Measurements from ENCODE around the gene IFITM10.

IFITM10 gene

DNA sequence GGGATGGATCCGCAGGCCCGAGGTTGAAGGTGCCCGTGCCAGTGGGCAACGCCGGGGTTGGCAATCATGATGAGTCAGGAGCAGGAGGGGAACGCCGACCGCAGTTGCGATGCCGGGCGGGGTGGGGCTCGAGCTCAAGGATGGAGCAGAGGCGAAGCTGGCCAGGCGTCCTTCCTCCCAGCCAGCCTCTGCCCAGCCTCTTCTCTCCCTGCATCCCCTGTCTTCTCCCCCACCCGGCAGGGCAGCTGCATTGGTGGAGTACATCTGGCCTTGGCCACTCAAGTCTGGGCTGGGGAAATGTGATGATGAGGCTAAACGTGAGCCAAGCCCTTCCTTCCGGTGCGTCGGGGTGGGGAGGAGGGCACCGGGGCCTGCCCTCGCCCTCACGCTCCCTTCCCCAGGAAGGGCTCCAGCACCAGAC is 3.9 kb downstream of the IFITM10 start:
- DNase-seq (ENCODE audit: low read depth): no peak
- TF ChIP-seq, protein P1, sequence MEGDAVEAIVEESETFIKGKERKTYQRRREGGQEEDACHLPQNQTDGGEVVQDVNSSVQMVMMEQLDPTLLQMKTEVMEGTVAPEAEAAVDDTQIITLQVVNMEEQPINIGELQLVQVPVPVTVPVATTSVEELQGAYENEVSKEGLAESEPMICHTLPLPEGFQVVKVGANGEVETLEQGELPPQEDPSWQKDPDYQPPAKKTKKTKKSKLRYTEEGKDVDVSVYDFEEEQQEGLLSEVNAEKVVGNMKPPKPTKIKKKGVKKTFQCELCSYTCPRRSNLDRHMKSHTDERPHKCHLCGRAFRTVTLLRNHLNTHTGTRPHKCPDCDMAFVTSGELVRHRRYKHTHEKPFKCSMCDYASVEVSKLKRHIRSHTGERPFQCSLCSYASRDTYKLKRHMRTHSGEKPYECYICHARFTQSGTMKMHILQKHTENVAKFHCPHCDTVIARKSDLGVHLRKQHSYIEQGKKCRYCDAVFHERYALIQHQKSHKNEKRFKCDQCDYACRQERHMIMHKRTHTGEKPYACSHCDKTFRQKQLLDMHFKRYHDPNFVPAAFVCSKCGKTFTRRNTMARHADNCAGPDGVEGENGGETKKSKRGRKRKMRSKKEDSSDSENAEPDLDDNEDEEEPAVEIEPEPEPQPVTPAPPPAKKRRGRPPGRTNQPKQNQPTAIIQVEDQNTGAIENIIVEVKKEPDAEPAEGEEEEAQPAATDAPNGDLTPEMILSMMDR (IDR thresholded peaks at IDR 0.05; ENCODE audit: low read depth, low read length): no peak
- TF ChIP-seq MYC (IDR thresholded peaks at IDR 0.05; ENCODE audit: low read depth, low read length) (no peak), POLR2A (IDR thresholded peaks at IDR 0.05; ENCODE audit: extremely low read depth, insufficient read length) (no peak)
- no peak overlapping the region for H3K4me3 ChIP-seq (ENCODE audit: low read depth, low read length)

DNA sequence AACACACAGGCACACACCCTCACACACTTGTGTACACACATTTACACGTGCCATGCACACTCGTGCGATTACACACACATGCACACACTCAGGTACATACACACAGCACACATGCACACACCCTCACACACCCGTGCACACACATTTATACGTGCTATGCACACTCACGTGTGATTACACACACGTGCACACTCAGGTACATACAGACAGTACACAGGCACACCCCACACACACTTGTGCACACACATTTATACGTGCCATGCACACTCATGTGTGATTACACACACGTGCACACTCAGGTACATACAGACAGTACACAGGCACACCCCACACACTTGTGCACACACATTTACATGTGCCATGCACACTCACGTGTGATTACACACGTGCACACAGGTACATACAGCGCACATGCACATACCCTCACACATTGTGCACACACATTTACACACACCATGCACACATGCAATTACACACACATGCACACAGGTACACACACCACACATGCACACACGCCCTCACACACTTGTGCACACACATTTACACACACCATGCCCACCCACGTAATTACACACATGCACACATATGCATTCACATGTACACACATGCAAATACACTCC is 4.6 kb downstream of the IFITM10 start:
- DNase-seq (ENCODE audit: low read depth): no peak
- H3K4me3 ChIP-seq (ENCODE audit: low read depth, low read length): no peak overlapping the region
- TF ChIP-seq, protein P1 (IDR thresholded peaks at IDR 0.05; ENCODE audit: low read depth, low read length): no peak
- TF ChIP-seq MYC (IDR thresholded peaks at IDR 0.05; ENCODE audit: low read depth, low read length) (no peak), POLR2A (IDR thresholded peaks at IDR 0.05; ENCODE audit: extremely low read depth, insufficient read length) (no peak)
- TF ChIP-seq, protein P2, sequence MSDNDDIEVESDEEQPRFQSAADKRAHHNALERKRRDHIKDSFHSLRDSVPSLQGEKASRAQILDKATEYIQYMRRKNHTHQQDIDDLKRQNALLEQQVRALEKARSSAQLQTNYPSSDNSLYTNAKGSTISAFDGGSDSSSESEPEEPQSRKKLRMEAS (IDR thresholded peaks at IDR 0.05; ENCODE audit: low read depth, low read length): no peak

DNA sequence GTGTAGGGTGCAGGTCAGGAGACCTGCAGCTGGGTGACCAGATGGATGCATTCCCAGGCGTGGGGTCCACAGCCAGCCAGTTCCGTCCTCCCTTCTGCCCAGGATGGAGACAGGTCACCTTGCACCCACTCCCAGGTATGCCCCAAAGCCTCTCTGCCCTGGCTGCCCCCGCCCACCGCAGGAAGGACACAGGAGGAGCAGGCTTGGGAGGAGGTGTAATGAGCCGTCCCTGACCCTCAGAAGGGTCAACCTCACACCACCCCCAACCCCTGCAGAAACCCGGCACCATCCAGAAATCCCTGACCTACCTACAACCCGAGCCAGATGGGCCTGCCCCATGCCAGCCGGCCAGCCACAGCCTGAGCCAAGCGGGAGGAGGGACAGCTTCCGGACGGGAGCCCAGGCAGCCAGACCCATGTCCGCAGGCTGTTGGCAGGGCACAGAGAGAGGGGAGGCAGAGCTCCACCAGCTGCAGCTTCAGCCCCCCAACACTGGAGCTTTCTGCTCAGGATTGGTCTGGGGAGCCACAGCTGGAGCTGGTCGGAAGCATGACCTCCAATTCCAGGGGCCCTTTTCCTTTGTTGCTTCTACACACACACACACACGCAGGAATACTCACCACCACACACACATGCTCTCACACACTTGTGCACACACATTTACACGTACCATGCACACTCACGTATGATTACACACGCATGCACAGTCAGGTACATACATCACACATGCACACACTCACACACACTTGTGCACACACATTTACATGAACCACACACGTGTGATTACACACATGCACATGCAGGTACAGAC is 5.3 kb downstream of the IFITM10 start:
- no peak for DNase-seq (ENCODE audit: low read depth)
- TF ChIP-seq POLR2A (IDR thresholded peaks at IDR 0.05; ENCODE audit: extremely low read depth, insufficient read length) (no peak), MYC (IDR thresholded peaks at IDR 0.05; ENCODE audit: low read depth, low read length) (no peak)
- TF ChIP-seq, protein P1 (IDR thresholded peaks at IDR 0.05; ENCODE audit: low read depth, low read length): no peak
- TF ChIP-seq, protein P2 (IDR thresholded peaks at IDR 0.05; ENCODE audit: low read depth, low read length): no peak
- no peak overlapping the region for H3K4me3 ChIP-seq (ENCODE audit: low read depth, low read length)

DNA sequence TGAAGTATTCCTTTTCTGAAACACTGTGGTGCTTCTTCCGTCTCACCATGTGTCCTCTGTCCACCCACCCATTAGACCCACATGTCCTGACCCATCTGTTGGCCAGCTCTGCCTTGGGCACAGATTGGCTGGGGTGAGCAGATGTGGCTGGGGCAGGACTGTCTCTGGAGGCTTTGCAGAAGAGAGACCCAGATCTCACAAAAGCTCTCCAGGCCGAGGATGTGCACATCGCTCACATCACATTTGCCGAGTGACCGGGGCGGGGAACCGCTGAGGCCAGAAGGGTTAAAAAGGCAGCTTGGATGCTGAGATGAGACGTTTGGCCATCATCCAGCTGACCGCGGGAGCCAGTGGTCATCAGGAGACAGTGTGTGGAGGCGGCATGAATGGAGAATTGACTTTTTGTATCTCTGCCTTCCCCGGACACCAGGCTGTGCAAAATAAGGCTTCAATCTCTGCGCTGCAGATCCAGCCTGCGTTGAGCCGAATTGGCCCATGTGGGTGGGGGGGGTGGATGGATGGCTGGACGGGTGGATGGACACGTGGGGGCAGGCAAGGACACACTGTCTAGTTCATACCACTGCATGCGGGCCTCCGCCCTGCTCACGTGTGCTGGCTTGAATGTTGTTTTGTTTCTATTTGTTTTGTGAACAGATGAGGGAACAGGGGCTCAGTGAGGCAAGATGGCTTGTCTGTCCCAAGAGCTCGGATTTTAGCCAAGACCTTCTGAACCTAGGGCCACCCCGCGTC is 6.1 kb downstream of the IFITM10 start:
- TF ChIP-seq, protein P1 (IDR thresholded peaks at IDR 0.05; ENCODE audit: low read depth, low read length): no peak
- TF ChIP-seq MYC (IDR thresholded peaks at IDR 0.05; ENCODE audit: low read depth, low read length): no peak
- TF ChIP-seq, protein P2 (IDR thresholded peaks at IDR 0.05; ENCODE audit: low read depth, low read length): no peak
- TF ChIP-seq POLR2A (IDR thresholded peaks at IDR 0.05; ENCODE audit: extremely low read depth, insufficient read length): no peak
- no peak overlapping the region for H3K4me3 ChIP-seq (ENCODE audit: low read depth, low read length)
- no peak for DNase-seq (ENCODE audit: low read depth)

DNA sequence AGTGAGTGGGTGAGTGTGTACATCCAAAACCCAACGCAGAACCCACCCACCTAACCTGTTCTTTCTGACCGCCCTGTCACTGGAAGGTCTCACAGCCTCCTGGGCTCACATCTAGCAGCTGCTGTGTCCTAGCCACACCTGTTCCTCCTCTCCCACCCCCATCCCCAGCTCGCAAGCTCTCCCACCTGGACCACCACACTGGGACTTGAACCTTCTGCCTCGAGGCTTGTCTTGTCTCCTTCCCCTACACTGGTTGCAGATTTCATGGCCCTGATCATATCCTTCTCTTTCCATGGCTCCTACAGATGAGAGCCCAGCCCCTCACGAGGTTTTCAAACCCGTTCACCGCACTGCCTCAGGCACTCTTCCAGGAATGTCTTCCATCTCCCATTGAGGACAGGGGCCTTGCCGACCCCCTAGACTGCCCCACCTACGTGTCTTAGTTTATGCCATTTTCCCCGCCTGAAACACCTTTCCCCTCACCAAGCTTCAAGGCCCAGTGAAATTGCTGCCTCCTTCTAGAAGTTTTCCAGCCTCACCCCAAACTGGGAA is 6.7 kb downstream of the IFITM10 start:
- H3K4me3 ChIP-seq (ENCODE audit: low read depth, low read length): no peak overlapping the region
- DNase-seq (ENCODE audit: low read depth): no peak
- TF ChIP-seq MYC (IDR thresholded peaks at IDR 0.05; ENCODE audit: low read depth, low read length) (no peak), POLR2A (IDR thresholded peaks at IDR 0.05; ENCODE audit: extremely low read depth, insufficient read length) (no peak)
- TF ChIP-seq, protein P1 (IDR thresholded peaks at IDR 0.05; ENCODE audit: low read depth, low read length): no peak
- TF ChIP-seq, protein P2 (IDR thresholded peaks at IDR 0.05; ENCODE audit: low read depth, low read length): no peak

Measured in NB4 (cell line).